ENCODE results near the gene TEX51. TPM values are rescaled to one million over a fixed set of nuclear protein-coding genes. Genes with fewer than 3 reads are reported as not detected.
A peak's percentile ranks its signal among the peaks of the same experiment; 100 is the strongest.

Gene TEX51
- not detected in 2 replicates for polyA plus RNA-seq (2013)

- Histone ChIP-seq H3K4me2 (ENCODE audit: low read length) (no peak within 1 kb of the TSS), H3K27ac (ENCODE audit: low read depth, low read length) (no peak within 1 kb of the TSS), H3K36me3 (ENCODE audit: control insufficient read depth in 1 of 2, insufficient read depth in 2 of 2, low read length in 2 of 2) (no peaks in the 10 kb centered on the region), H3K4ac (ENCODE audit: low read depth, low read length) (no peak within 1 kb of the TSS), H3K4me3 (ENCODE audit: low read depth, low read length) (no peak within 1 kb of the TSS), H4K12ac (ENCODE audit: low read depth, low read length) (no peak within 1 kb of the TSS), H3K23ac (ENCODE audit: low read length) (no peak within 1 kb of the TSS), H3K4me1 (ENCODE audit: control insufficient read depth in 1 of 2, insufficient read depth in 2 of 2, low read length in 2 of 2) (no peaks in the 10 kb centered on the region), H3K79me1 (ENCODE audit: low read length) (no peaks in the 10 kb centered on the region), H4K8ac (ENCODE audit: low read depth, low read length) (no peak within 1 kb of the TSS), H3K14ac (ENCODE audit: low read length) (no peak within 1 kb of the TSS), H4K91ac (ENCODE audit: low read depth, low read length) (no peak within 1 kb of the TSS), H2AK5ac (ENCODE audit: low read length) (no peak within 1 kb of the TSS), H2BK120ac (ENCODE audit: insufficient read depth, low read length, poor library complexity) (no peak within 1 kb of the TSS), H2BK5ac (ENCODE audit: low read depth, low read length, poor library complexity) (no peak within 1 kb of the TSS), H3K27me3 (ENCODE audit: insufficient read depth, low read length) (no peaks in the 10 kb centered on the region), H3K9ac (ENCODE audit: low read length) (no peak within 1 kb of the TSS), H2BK12ac (ENCODE audit: low read length) (no peak within 1 kb of the TSS), H2AFZ (ENCODE audit: insufficient read depth, low read length, poor library complexity) (no peak within 1 kb of the TSS), H3K18ac (ENCODE audit: low read length) (no peak within 1 kb of the TSS), H3K9me3 (ENCODE audit: insufficient read depth, low read depth, low read length) (peaks cover 10% of the 10 kb centered on the region), H3K79me2 (ENCODE audit: control insufficient read depth, insufficient read depth, low read length, poor library complexity) (no peaks in the 10 kb centered on the region)
- WGBS (ENCODE audit: extremely low coverage, insufficient coverage, insufficient read length): no CpG with 5 or more reads among the region's 5 CpGs
- DNase-seq: no peak
Observed at GRCh38 chr2:126898636-126899035, at the start of gene TEX51. TSS of gene TEX51 (plus strand) at chr2:126898890. CDS start at chr2:126898919, 29 bp downstream.

- H2AFZ ChIP-seq (ENCODE audit: insufficient read depth, low read length, poor library complexity): no peak overlapping the region
- H3K18ac ChIP-seq (ENCODE audit: low read length): no peak overlapping the region
- no peaks in the 10 kb centered on the region for H3K36me3 ChIP-seq (ENCODE audit: control insufficient read depth in 1 of 2, insufficient read depth in 2 of 2, low read length in 2 of 2)
- H2BK120ac ChIP-seq (ENCODE audit: insufficient read depth, low read length, poor library complexity): no peak overlapping the region
- H3K9ac ChIP-seq (ENCODE audit: low read length): no peak overlapping the region
- H2AK5ac ChIP-seq (ENCODE audit: low read length): no peak overlapping the region
- no peaks in the 10 kb centered on the region for H3K79me1 ChIP-seq (ENCODE audit: low read length)
- H3K23ac ChIP-seq (ENCODE audit: low read length): no peak overlapping the region
- H3K9me3 ChIP-seq (ENCODE audit: insufficient read depth, low read depth, low read length): no peaks in the 10 kb centered on the region
- no peaks in the 10 kb centered on the region for H3K4me1 ChIP-seq (ENCODE audit: control insufficient read depth in 1 of 2, insufficient read depth in 2 of 2, low read length in 2 of 2)
- no CpG with 5 or more reads among the region's 2 CpGs for WGBS (ENCODE audit: extremely low coverage, insufficient coverage, insufficient read length)
- H3K4ac ChIP-seq (ENCODE audit: low read depth, low read length): no peak overlapping the region
- no peaks in the 10 kb centered on the region for H3K79me2 ChIP-seq (ENCODE audit: control insufficient read depth, insufficient read depth, low read length, poor library complexity)
- no peak overlapping the region for H3K14ac ChIP-seq (ENCODE audit: low read length)
- no peak overlapping the region for H4K12ac ChIP-seq (ENCODE audit: low read depth, low read length)
- H3K4me2 ChIP-seq (ENCODE audit: low read length): no peak overlapping the region
- H2BK5ac ChIP-seq (ENCODE audit: low read depth, low read length, poor library complexity): no peak overlapping the region
- no peaks in the 10 kb centered on the region for H3K27me3 ChIP-seq (ENCODE audit: insufficient read depth, low read length)
- H3K27ac ChIP-seq (ENCODE audit: low read depth, low read length): no peak overlapping the region
- H3K4me3 ChIP-seq (ENCODE audit: low read depth, low read length): no peak overlapping the region
- H2BK12ac ChIP-seq (ENCODE audit: low read length): no peak overlapping the region
- no peak for DNase-seq
- no peak overlapping the region for H4K91ac ChIP-seq (ENCODE audit: low read depth, low read length)
- H4K8ac ChIP-seq (ENCODE audit: low read depth, low read length): no peak overlapping the region
Observed at GRCh38 chr2:126849054-126849453, 49.6 kb upstream of the TEX51 start.

- no CpG with 5 or more reads among the region's 4 CpGs for WGBS (ENCODE audit: extremely low coverage, insufficient coverage, insufficient read length)
- Histone ChIP-seq H2AK5ac (ENCODE audit: low read length) (no peak overlapping the region), H3K36me3 (ENCODE audit: control insufficient read depth in 1 of 2, insufficient read depth in 2 of 2, low read length in 2 of 2) (no peaks in the 10 kb centered on the region), H3K9me3 (ENCODE audit: insufficient read depth, low read depth, low read length) (no peaks in the 10 kb centered on the region), H3K79me1 (ENCODE audit: low read length) (no peaks in the 10 kb centered on the region), H3K18ac (ENCODE audit: low read length) (no peak overlapping the region), H3K4me3 (ENCODE audit: low read depth, low read length) (no peak overlapping the region), H3K27me3 (ENCODE audit: insufficient read depth, low read length) (no peaks in the 10 kb centered on the region), H2BK12ac (ENCODE audit: low read length) (no peak overlapping the region), H4K91ac (ENCODE audit: low read depth, low read length) (no peak overlapping the region), H2BK5ac (ENCODE audit: low read depth, low read length, poor library complexity) (no peak overlapping the region), H3K9ac (ENCODE audit: low read length) (no peak overlapping the region), H3K4me1 (ENCODE audit: control insufficient read depth in 1 of 2, insufficient read depth in 2 of 2, low read length in 2 of 2) (no peaks in the 10 kb centered on the region), H3K4me2 (ENCODE audit: low read length) (no peak overlapping the region), H3K79me2 (ENCODE audit: control insufficient read depth, insufficient read depth, low read length, poor library complexity) (no peaks in the 10 kb centered on the region), H2BK120ac (ENCODE audit: insufficient read depth, low read length, poor library complexity) (no peak overlapping the region), H4K8ac (ENCODE audit: low read depth, low read length) (no peak overlapping the region), H3K27ac (ENCODE audit: low read depth, low read length) (no peak overlapping the region), H3K4ac (ENCODE audit: low read depth, low read length) (no peak overlapping the region), H3K14ac (ENCODE audit: low read length) (no peak overlapping the region), H4K12ac (ENCODE audit: low read depth, low read length) (no peak overlapping the region), H2AFZ (ENCODE audit: insufficient read depth, low read length, poor library complexity) (no peak overlapping the region), H3K23ac (ENCODE audit: low read length) (peak overlapping the region; percentile 76)
- DNase-seq: no peak
Observed at GRCh38 chr2:126849486-126849885, 49.2 kb upstream of the TEX51 start.

- H3K4me2 ChIP-seq (ENCODE audit: low read length): no peak overlapping the region
- no peaks in the 10 kb centered on the region for H3K79me1 ChIP-seq (ENCODE audit: low read length)
- H2BK120ac ChIP-seq (ENCODE audit: insufficient read depth, low read length, poor library complexity): no peak overlapping the region
- no peak overlapping the region for H3K4me3 ChIP-seq (ENCODE audit: low read depth, low read length)
- no peaks in the 10 kb centered on the region for H3K9me3 ChIP-seq (ENCODE audit: insufficient read depth, low read depth, low read length)
- H3K36me3 ChIP-seq (ENCODE audit: control insufficient read depth in 1 of 2, insufficient read depth in 2 of 2, low read length in 2 of 2): no peaks in the 10 kb centered on the region
- H3K4ac ChIP-seq (ENCODE audit: low read depth, low read length): no peak overlapping the region
- no peak overlapping the region for H2AK5ac ChIP-seq (ENCODE audit: low read length)
- H3K9ac ChIP-seq (ENCODE audit: low read length): no peak overlapping the region
- H2AFZ ChIP-seq (ENCODE audit: insufficient read depth, low read length, poor library complexity): no peak overlapping the region
- no peak overlapping the region for H3K23ac ChIP-seq (ENCODE audit: low read length)
- H2BK12ac ChIP-seq (ENCODE audit: low read length): no peak overlapping the region
- no peak overlapping the region for H3K27ac ChIP-seq (ENCODE audit: low read depth, low read length)
- H3K79me2 ChIP-seq (ENCODE audit: control insufficient read depth, insufficient read depth, low read length, poor library complexity): no peaks in the 10 kb centered on the region
- H4K91ac ChIP-seq (ENCODE audit: low read depth, low read length): no peak overlapping the region
- WGBS (ENCODE audit: extremely low coverage, insufficient coverage, insufficient read length): no CpG with 5 or more reads among the region's 7 CpGs
- H2BK5ac ChIP-seq (ENCODE audit: low read depth, low read length, poor library complexity): no peak overlapping the region
- no peak overlapping the region for H4K12ac ChIP-seq (ENCODE audit: low read depth, low read length)
- no peak overlapping the region for H3K18ac ChIP-seq (ENCODE audit: low read length)
- no peaks in the 10 kb centered on the region for H3K4me1 ChIP-seq (ENCODE audit: control insufficient read depth in 1 of 2, insufficient read depth in 2 of 2, low read length in 2 of 2)
- no peak overlapping the region for H3K14ac ChIP-seq (ENCODE audit: low read length)
- no peaks in the 10 kb centered on the region for H3K27me3 ChIP-seq (ENCODE audit: insufficient read depth, low read length)
- H4K8ac ChIP-seq (ENCODE audit: low read depth, low read length): no peak overlapping the region
- DNase-seq: no peak
Observed at GRCh38 chr2:126849991-126850535, 48.6 kb upstream of the TEX51 start.
